Activated T-cell treated with anti-CD3 and anti-CD28 coated beads, Interleukin-2, amount 50 U/mL, for 24 hours (primary cell): ENCODE results near the gene CUBN.

ENCODE experiments used
- DNase-seq: peaks from one replicate; pipeline ENCODE4 v3.0.0-alpha.2; 2020
- H3K27ac Mint-ChIP-seq: 2 replicates; pipeline ENCODE4 v1.8.0; 2020; ENCODE audit warnings: mild to moderate bottlenecking, mixed read lengths
- H3K27me3 Mint-ChIP-seq: 2 replicates; pipeline ENCODE4 v1.8.0; 2020; ENCODE audit warnings: mixed read lengths
- H3K36me3 Mint-ChIP-seq: 2 replicates; pipeline ENCODE4 v1.8.0; 2020; ENCODE audit warnings: low read depth, mixed read lengths
- H3K4me1 Mint-ChIP-seq: 2 replicates; pipeline ENCODE4 v1.8.0; 2020; ENCODE audit warnings: low read depth, mixed read lengths
- H3K4me3 Mint-ChIP-seq: 2 replicates; pipeline ENCODE4 v1.8.0; 2020; ENCODE audit warnings: mild to moderate bottlenecking, moderate library complexity, mixed read lengths
- H3K9me3 Mint-ChIP-seq: 2 replicates; pipeline ENCODE4 v1.8.0; 2020; ENCODE audit warnings: mixed read lengths

Gene CUBN

GRCh38 chr10:16905320-16905719 lies 224.3 kb downstream of the CUBN start:
- Mint-ChIP-seq H3K27me3 (no peaks in the 10 kb centered on the region), H3K4me3 (no peak overlapping the region), H3K27ac (no peak overlapping the region), H3K9me3 (no peaks in the 10 kb centered on the region), H3K4me1 (peaks cover 13% of the 10 kb centered on the region), H3K36me3 (no peaks in the 10 kb centered on the region)
- DNase-seq: no peak

GRCh38 chr10:16904639-16905061 lies 225.0 kb downstream of the CUBN start:
- no peaks in the 10 kb centered on the region for H3K9me3 Mint-ChIP-seq
- H3K27ac Mint-ChIP-seq: no peak overlapping the region
- H3K4me1 Mint-ChIP-seq: peaks cover 13% of the 10 kb centered on the region
- no peak overlapping the region for H3K4me3 Mint-ChIP-seq
- H3K27me3 Mint-ChIP-seq: no peaks in the 10 kb centered on the region
- no peak for DNase-seq
- H3K36me3 Mint-ChIP-seq: no peaks in the 10 kb centered on the region

- Mint-ChIP-seq H3K4me1 (peaks cover 13% of the 10 kb centered on the region), H3K9me3 (no peaks in the 10 kb centered on the region), H3K27ac (no peak overlapping the region), H3K36me3 (peaks cover 3% of the 10 kb centered on the region), H3K4me3 (no peak overlapping the region), H3K27me3 (no peaks in the 10 kb centered on the region)
- no peak for DNase-seq
Observed at GRCh38 chr10:16904049-16904448, 225.6 kb downstream of the CUBN start.

DNA sequence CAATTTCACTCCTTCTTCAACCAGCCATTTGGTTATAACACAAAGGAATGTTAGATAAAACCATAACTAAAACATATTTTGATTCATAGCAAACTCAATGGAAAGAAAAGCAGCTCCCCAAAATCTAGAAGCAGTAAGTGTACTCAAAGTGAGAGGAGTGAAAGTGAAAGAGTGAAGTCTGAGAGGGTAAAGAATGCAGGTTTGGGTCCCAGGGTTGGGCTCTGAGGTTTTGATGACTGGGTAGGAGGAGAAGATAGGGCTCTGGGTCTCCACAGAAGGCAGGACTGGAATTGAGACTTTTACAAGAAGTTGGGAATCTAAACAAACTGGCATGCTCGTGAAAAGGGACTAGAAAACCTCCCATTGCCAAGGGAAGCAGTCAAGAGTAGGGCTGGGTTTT lies 227.0 kb downstream of the CUBN start:
- Mint-ChIP-seq H3K4me3 (no peak overlapping the region), H3K4me1 (peaks cover 10% of the 10 kb centered on the region), H3K27ac (no peak overlapping the region), H3K36me3 (peaks cover 7% of the 10 kb centered on the region), H3K27me3 (no peaks in the 10 kb centered on the region), H3K9me3 (no peaks in the 10 kb centered on the region)
- DNase-seq: no peak

DNA sequence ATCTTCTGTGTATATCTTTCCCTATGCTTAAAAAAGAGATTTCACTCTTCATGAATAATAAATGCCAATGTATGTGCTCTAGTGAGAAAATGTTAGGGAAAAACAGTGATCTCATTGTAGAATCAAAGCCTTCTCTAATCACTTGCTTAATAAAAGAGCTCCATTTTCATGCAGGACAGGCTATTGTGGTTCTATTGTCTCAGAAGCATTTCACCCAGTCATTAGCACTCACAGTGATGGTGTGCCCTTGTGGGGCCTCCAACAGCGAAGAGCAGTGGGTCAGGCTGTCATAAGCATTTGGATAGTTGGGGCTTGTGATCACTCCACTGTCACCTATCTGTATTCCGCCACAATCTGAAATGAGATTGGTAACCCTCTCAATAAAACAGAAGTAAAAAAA lies 228.5 kb downstream of the CUBN start:
- H3K9me3 Mint-ChIP-seq: no peaks in the 10 kb centered on the region
- no peak overlapping the region for H3K27ac Mint-ChIP-seq
- peaks cover 7% of the 10 kb centered on the region for H3K36me3 Mint-ChIP-seq
- no peak for DNase-seq
- H3K4me3 Mint-ChIP-seq: no peak overlapping the region
- H3K4me1 Mint-ChIP-seq: peaks cover 7% of the 10 kb centered on the region
- H3K27me3 Mint-ChIP-seq: no peaks in the 10 kb centered on the region

- peaks cover 7% of the 10 kb centered on the region for H3K36me3 Mint-ChIP-seq
- no peak overlapping the region for H3K4me3 Mint-ChIP-seq
- DNase-seq: no peak
- no peak overlapping the region for H3K27ac Mint-ChIP-seq
- H3K9me3 Mint-ChIP-seq: peaks cover 6% of the 10 kb centered on the region
- H3K27me3 Mint-ChIP-seq: no peaks in the 10 kb centered on the region
- H3K4me1 Mint-ChIP-seq: peaks cover 3% of the 10 kb centered on the region
Observed at GRCh38 chr10:16896993-16897392, 232.6 kb downstream of the CUBN start.

DNA sequence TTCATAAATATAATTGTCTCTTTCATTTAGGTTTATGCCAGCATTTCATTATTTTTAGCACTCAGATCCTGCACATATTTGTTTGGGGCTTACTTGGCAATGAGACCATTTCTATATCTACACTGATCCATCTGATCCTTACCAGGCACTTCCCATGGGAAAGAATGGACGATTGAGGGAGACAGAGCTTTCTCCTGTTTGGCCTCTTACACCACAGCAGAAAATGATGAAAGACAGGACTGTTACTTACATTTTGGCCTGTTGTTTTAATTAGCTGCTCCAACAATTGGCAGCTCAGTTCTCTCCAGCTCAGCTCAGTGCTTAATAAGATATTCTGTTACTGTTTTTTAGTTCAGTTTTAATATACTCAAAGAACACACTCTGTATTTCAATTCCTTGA lies 234.8 kb downstream of the CUBN start:
- peaks cover 7% of the 10 kb centered on the region for H3K36me3 Mint-ChIP-seq
- H3K27me3 Mint-ChIP-seq: no peaks in the 10 kb centered on the region

DNA sequence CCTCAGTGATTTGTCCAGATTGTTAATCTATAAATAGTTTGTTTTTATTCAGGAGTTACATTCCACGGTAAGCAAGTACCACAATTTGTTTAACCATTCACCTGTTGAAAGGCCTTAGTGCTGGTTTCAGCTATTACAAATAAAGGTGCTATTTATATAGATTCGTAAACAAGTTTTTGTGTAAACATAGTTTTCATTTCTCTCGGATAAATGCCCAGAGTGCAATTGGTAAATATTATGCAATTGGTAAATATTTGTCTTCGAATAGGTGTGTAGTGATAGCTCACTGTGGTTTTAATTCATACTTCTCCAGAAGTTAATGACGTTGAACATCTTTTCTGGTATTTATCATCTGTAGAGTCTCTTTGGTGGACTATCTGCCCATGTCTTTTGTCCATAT lies 235.9 kb downstream of the CUBN start:
- peaks cover 6% of the 10 kb centered on the region for H3K9me3 Mint-ChIP-seq
- no peaks in the 10 kb centered on the region for H3K27me3 Mint-ChIP-seq
- H3K36me3 Mint-ChIP-seq: no peaks in the 10 kb centered on the region
- H3K4me1 Mint-ChIP-seq: peaks cover 16% of the 10 kb centered on the region
- H3K27ac Mint-ChIP-seq: no peak overlapping the region
- no peak for DNase-seq
- H3K4me3 Mint-ChIP-seq: no peak overlapping the region

More for the DNA sequence above, 234.8 kb downstream of the CUBN start:
- Mint-ChIP-seq H3K27ac (no peak overlapping the region), H3K4me1 (peaks cover 16% of the 10 kb centered on the region), H3K4me3 (no peak overlapping the region), H3K9me3 (peaks cover 6% of the 10 kb centered on the region)
- DNase-seq: no peak

GRCh38 chr10:16891375-16892313 lies 238.0 kb downstream of the CUBN start:
- peaks cover 6% of the 10 kb centered on the region for H3K9me3 Mint-ChIP-seq
- peak overlapping the region; percentile 89 for H3K27ac Mint-ChIP-seq
- H3K4me3 Mint-ChIP-seq: peak overlapping the region; percentile 56

GRCh38 chr10:16890691-16891090 lies 238.9 kb downstream of the CUBN start:
- Mint-ChIP-seq H3K4me1 (peaks cover 16% of the 10 kb centered on the region), H3K36me3 (no peaks in the 10 kb centered on the region), H3K4me3 (no peak overlapping the region), H3K9me3 (peaks cover 4% of the 10 kb centered on the region), H3K27me3 (no peaks in the 10 kb centered on the region), H3K27ac (peak overlapping the region; percentile 89)
- DNase-seq: no peak

More at GRCh38 chr10:16891375-16892313, 238.0 kb downstream of the CUBN start:
- Mint-ChIP-seq H3K36me3 (no peaks in the 10 kb centered on the region), H3K27me3 (no peaks in the 10 kb centered on the region), H3K4me1 (peaks cover 16% of the 10 kb centered on the region)
- peak; percentile 64 for DNase-seq

DNA sequence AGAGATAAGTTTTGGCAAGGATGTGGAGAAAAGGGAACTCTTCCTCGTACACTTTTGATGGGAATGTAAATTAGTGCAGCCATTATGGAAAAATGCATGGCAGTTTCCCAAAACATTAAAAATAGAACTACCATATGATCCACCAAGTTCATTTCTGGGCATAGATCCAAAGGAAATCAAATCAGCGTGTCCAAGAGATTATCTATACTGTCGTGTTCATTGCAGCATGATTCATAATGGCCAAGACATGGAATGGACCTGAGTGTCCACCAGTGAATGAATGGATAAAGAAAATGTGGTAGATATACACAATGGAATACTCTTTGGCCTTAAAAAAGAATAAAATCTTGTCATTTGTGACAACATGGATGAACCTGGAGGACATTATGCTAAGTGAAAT lies 242.0 kb downstream of the CUBN start:
- H3K27me3 Mint-ChIP-seq: no peaks in the 10 kb centered on the region
- H3K9me3 Mint-ChIP-seq: no peaks in the 10 kb centered on the region
- H3K27ac Mint-ChIP-seq: no peak overlapping the region
- no peaks in the 10 kb centered on the region for H3K36me3 Mint-ChIP-seq
- no peak overlapping the region for H3K4me3 Mint-ChIP-seq
- no peak for DNase-seq
- H3K4me1 Mint-ChIP-seq: peaks cover 16% of the 10 kb centered on the region

- no peak overlapping the region for H3K27ac Mint-ChIP-seq
- no peak for DNase-seq
- H3K36me3 Mint-ChIP-seq: no peaks in the 10 kb centered on the region
- no peak overlapping the region for H3K4me3 Mint-ChIP-seq
- H3K4me1 Mint-ChIP-seq: peaks cover 5% of the 10 kb centered on the region
- H3K9me3 Mint-ChIP-seq: no peaks in the 10 kb centered on the region
- no peaks in the 10 kb centered on the region for H3K27me3 Mint-ChIP-seq
Observed at GRCh38 chr10:16886031-16886430, 243.6 kb downstream of the CUBN start.

- H3K27ac Mint-ChIP-seq: no peak overlapping the region
- no peaks in the 10 kb centered on the region for H3K36me3 Mint-ChIP-seq
Observed at GRCh38 chr10:16884497-16884896, 245.1 kb downstream of the CUBN start.

DNA sequence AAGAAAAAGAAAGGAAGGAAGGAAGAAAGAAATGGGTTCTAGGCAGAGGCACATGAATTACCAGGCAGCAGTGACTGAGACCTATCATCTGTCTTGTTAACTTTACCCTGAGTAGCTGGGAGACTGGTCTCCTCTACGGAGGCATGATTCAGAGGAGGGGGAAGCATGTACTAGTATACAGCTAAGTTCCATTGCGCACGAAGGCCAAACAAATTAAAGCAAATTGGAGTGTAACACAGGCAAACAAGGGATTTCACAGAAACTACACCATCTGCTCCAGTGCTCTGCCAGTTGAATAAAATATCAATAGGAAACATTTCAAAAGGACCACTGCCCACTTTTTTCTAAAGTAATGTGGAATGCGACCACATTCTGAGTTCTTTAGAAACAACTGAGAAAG lies 246.5 kb downstream of the CUBN start:
- Mint-ChIP-seq H3K27me3 (no peaks in the 10 kb centered on the region), H3K9me3 (no peaks in the 10 kb centered on the region), H3K4me1 (no peaks in the 10 kb centered on the region), H3K4me3 (no peak overlapping the region), H3K36me3 (no peaks in the 10 kb centered on the region), H3K27ac (no peak overlapping the region)
- no peak for DNase-seq

More at GRCh38 chr10:16884497-16884896, 245.1 kb downstream of the CUBN start:
- Mint-ChIP-seq H3K4me1 (no peaks in the 10 kb centered on the region), H3K4me3 (no peak overlapping the region), H3K9me3 (no peaks in the 10 kb centered on the region), H3K27me3 (no peaks in the 10 kb centered on the region)
- no peak for DNase-seq

GRCh38 chr10:16870331-16870730 lies 259.3 kb downstream of the CUBN start:
- no peaks in the 10 kb centered on the region for H3K9me3 Mint-ChIP-seq
- peaks cover 5% of the 10 kb centered on the region for H3K36me3 Mint-ChIP-seq
- DNase-seq: no peak
- no peak overlapping the region for H3K4me3 Mint-ChIP-seq
- no peak overlapping the region for H3K27ac Mint-ChIP-seq
- H3K27me3 Mint-ChIP-seq: no peaks in the 10 kb centered on the region
- H3K4me1 Mint-ChIP-seq: peaks cover 5% of the 10 kb centered on the region
